ENCODE data around the gene PABPN1. TPM values are rescaled to one million over a fixed set of nuclear protein-coding genes. Genes with fewer than 3 reads are reported as not detected.
"Not testable (repeated sequence)": the region's sequence is repeated elsewhere in the genome, so short reads cannot be mapped to it uniquely, and the experiment has no call there.

PABPN1 gene
- 126 and 195 TPM in 2 replicates for total RNA-seq (2014; rRNA removed; shearing (Covaris generic); ENCODE audit: low replicate concordance)

GRCh38 chr14:23320584-23321571 is at the start of gene PABPN1:
TSS of gene PABPN1 (plus strand) at chr14:23321457. CDS start at chr14:23321470, 13 bp downstream.
- 0 out of 2 replicates have a peak within 1 kb of the TSS, but pooled peaks have one; percentile 8 for H2AFZ ChIP-seq (ENCODE audit: low read length)
- peak within 1 kb of the TSS; percentile 59 for H3K27ac ChIP-seq (ENCODE audit: low read length)
- H3K9me3 ChIP-seq (ENCODE audit: low read length): no peaks in the 10 kb centered on the region
- H4K20me1 ChIP-seq (ENCODE audit: insufficient read depth, low read depth, low read length): peaks cover 6% of the 10 kb centered on the region; the same call in 1 of the 2 replicates
- no peaks in the 10 kb centered on the region for H3K9me2 ChIP-seq (replicated peaks; ENCODE audit: insufficient read depth, low read length)
- H3K9ac ChIP-seq (ENCODE audit: low read length): peak within 1 kb of the TSS; percentile 92
- peaks cover 34% of the 10 kb centered on the region for H3K4me1 ChIP-seq (ENCODE audit: low read length)
- no peaks in the 10 kb centered on the region for H3K27me3 ChIP-seq (ENCODE audit: low read length)
- DNase-seq: peak; percentile 100
- peak within 1 kb of the TSS; percentile 86 for H3K4me3 ChIP-seq (ENCODE audit: low read length)
- H3K79me2 ChIP-seq (ENCODE audit: low read length): peaks cover 30% of the 10 kb centered on the region
- peak within 1 kb of the TSS; percentile 85 for H3K4me2 ChIP-seq (ENCODE audit: low read depth, low read length, poor library complexity, severe bottlenecking)
- peaks cover 28% of the 10 kb centered on the region for H3K36me3 ChIP-seq (ENCODE audit: insufficient read depth, low read length)

- no peak overlapping the region for H3K9ac ChIP-seq (ENCODE audit: low read length)
- no peak overlapping the region for H3K4me2 ChIP-seq (ENCODE audit: low read depth, low read length, poor library complexity, severe bottlenecking)
- H3K9me2 ChIP-seq (replicated peaks; ENCODE audit: insufficient read depth, low read length): no peaks in the 10 kb centered on the region
- no peaks in the 10 kb centered on the region for H4K20me1 ChIP-seq (ENCODE audit: insufficient read depth, low read depth, low read length)
- no peaks in the 10 kb centered on the region for H3K27me3 ChIP-seq (ENCODE audit: low read length)
- H3K4me1 ChIP-seq (ENCODE audit: low read length): no peaks in the 10 kb centered on the region
- H3K36me3 ChIP-seq (ENCODE audit: insufficient read depth, low read length): no peaks in the 10 kb centered on the region
- H3K9me3 ChIP-seq (ENCODE audit: low read length): no peaks in the 10 kb centered on the region
- no peak overlapping the region for H3K27ac ChIP-seq (ENCODE audit: low read length)
- H2AFZ ChIP-seq (ENCODE audit: low read length): no peak overlapping the region
- no peak overlapping the region for H3K4me3 ChIP-seq (ENCODE audit: low read length)
- no peak for DNase-seq
- H3K79me2 ChIP-seq (ENCODE audit: low read length): no peaks in the 10 kb centered on the region
Measured at GRCh38 chr14:23275412-23275811, 45.8 kb upstream of the PABPN1 start.

- Histone ChIP-seq H3K4me1 (ENCODE audit: low read length) (no peaks in the 10 kb centered on the region), H3K9me2 (replicated peaks; ENCODE audit: insufficient read depth, low read length) (no peaks in the 10 kb centered on the region), H3K36me3 (ENCODE audit: insufficient read depth, low read length) (no peaks in the 10 kb centered on the region), H3K79me2 (ENCODE audit: low read length) (no peaks in the 10 kb centered on the region), H4K20me1 (ENCODE audit: insufficient read depth, low read depth, low read length) (peaks cover 4% of the 10 kb centered on the region; the same call in 1 of the 2 replicates), H2AFZ (ENCODE audit: low read length) (no peak overlapping the region), H3K4me2 (ENCODE audit: low read depth, low read length, poor library complexity, severe bottlenecking) (no peak overlapping the region), H3K4me3 (ENCODE audit: low read length) (no peak overlapping the region), H3K27ac (ENCODE audit: low read length) (no peak overlapping the region), H3K27me3 (ENCODE audit: low read length) (no peaks in the 10 kb centered on the region), H3K9ac (ENCODE audit: low read length) (no peak overlapping the region), H3K9me3 (ENCODE audit: low read length) (no peaks in the 10 kb centered on the region)
- DNase-seq: no peak
Measured at GRCh38 chr14:23277189-23277588, 44.1 kb upstream of the PABPN1 start.

GRCh38 chr14:23277928-23278327 is 43.3 kb upstream of the PABPN1 start:
- not testable (repeated sequence) for H3K27me3 ChIP-seq (ENCODE audit: low read length); H3K9me2 ChIP-seq (replicated peaks; ENCODE audit: insufficient read depth, low read length); H3K27ac ChIP-seq (ENCODE audit: low read length); H3K4me3 ChIP-seq (ENCODE audit: low read length); H2AFZ ChIP-seq (ENCODE audit: low read length); H3K9ac ChIP-seq (ENCODE audit: low read length); H3K9me3 ChIP-seq (ENCODE audit: low read length); H3K4me1 ChIP-seq (ENCODE audit: low read length); H4K20me1 ChIP-seq (ENCODE audit: insufficient read depth, low read depth, low read length); DNase-seq; H3K79me2 ChIP-seq (ENCODE audit: low read length); H3K4me2 ChIP-seq (ENCODE audit: low read depth, low read length, poor library complexity, severe bottlenecking); H3K36me3 ChIP-seq (ENCODE audit: insufficient read depth, low read length)

GRCh38 chr14:23281247-23281646 is 40.0 kb upstream of the PABPN1 start:
- peaks cover 4% of the 10 kb centered on the region; the same call in 1 of the 2 replicates for H4K20me1 ChIP-seq (ENCODE audit: insufficient read depth, low read depth, low read length)
- no peak overlapping the region for H2AFZ ChIP-seq (ENCODE audit: low read length)
- H3K27ac ChIP-seq (ENCODE audit: low read length): no peak overlapping the region
- H3K9me3 ChIP-seq (ENCODE audit: low read length): no peaks in the 10 kb centered on the region
- no peak overlapping the region for H3K9ac ChIP-seq (ENCODE audit: low read length)
- H3K9me2 ChIP-seq (replicated peaks; ENCODE audit: insufficient read depth, low read length): no peaks in the 10 kb centered on the region
- DNase-seq: no peak
- no peaks in the 10 kb centered on the region for H3K36me3 ChIP-seq (ENCODE audit: insufficient read depth, low read length)
- H3K4me2 ChIP-seq (ENCODE audit: low read depth, low read length, poor library complexity, severe bottlenecking): no peak overlapping the region
- H3K27me3 ChIP-seq (ENCODE audit: low read length): no peaks in the 10 kb centered on the region
- peaks cover 12% of the 10 kb centered on the region; the same call in 1 of the 2 replicates for H3K79me2 ChIP-seq (ENCODE audit: low read length)
- H3K4me1 ChIP-seq (ENCODE audit: low read length): peaks cover 9% of the 10 kb centered on the region
- no peak overlapping the region for H3K4me3 ChIP-seq (ENCODE audit: low read length)

- Histone ChIP-seq H3K27ac (ENCODE audit: low read length) (no peak overlapping the region), H3K27me3 (ENCODE audit: low read length) (no peaks in the 10 kb centered on the region), H3K36me3 (ENCODE audit: insufficient read depth, low read length) (no peaks in the 10 kb centered on the region), H4K20me1 (ENCODE audit: insufficient read depth, low read depth, low read length) (peaks cover 4% of the 10 kb centered on the region; the same call in 1 of the 2 replicates), H3K9me3 (ENCODE audit: low read length) (no peaks in the 10 kb centered on the region), H2AFZ (ENCODE audit: low read length) (peak overlapping the region; percentile 54), H3K4me2 (ENCODE audit: low read depth, low read length, poor library complexity, severe bottlenecking) (peak overlapping the region; percentile 96), H3K9me2 (replicated peaks; ENCODE audit: insufficient read depth, low read length) (no peaks in the 10 kb centered on the region), H3K4me3 (ENCODE audit: low read length) (peak overlapping the region; percentile 78), H3K4me1 (ENCODE audit: low read length) (peaks cover 17% of the 10 kb centered on the region), H3K79me2 (ENCODE audit: low read length) (peaks cover 12% of the 10 kb centered on the region; the same call in 1 of the 2 replicates), H3K9ac (ENCODE audit: low read length) (peak overlapping the region; percentile 78)
- peak; percentile 69 for DNase-seq
Measured at GRCh38 chr14:23284654-23285529, 36.4 kb upstream of the PABPN1 start.

- peaks cover 17% of the 10 kb centered on the region for H3K4me1 ChIP-seq (ENCODE audit: low read length)
- no peaks in the 10 kb centered on the region for H3K27me3 ChIP-seq (ENCODE audit: low read length)
- H3K9me2 ChIP-seq (replicated peaks; ENCODE audit: insufficient read depth, low read length): no peaks in the 10 kb centered on the region
- peak overlapping the region; percentile 96 for H3K4me2 ChIP-seq (ENCODE audit: low read depth, low read length, poor library complexity, severe bottlenecking)
- H3K27ac ChIP-seq (ENCODE audit: low read length): no peak overlapping the region
- no peaks in the 10 kb centered on the region for H3K36me3 ChIP-seq (ENCODE audit: insufficient read depth, low read length)
- H4K20me1 ChIP-seq (ENCODE audit: insufficient read depth, low read depth, low read length): peaks cover 4% of the 10 kb centered on the region; the same call in 1 of the 2 replicates
- peak overlapping the region; percentile 78 for H3K9ac ChIP-seq (ENCODE audit: low read length)
- H3K79me2 ChIP-seq (ENCODE audit: low read length): peaks cover 12% of the 10 kb centered on the region; the same call in 1 of the 2 replicates
- H3K9me3 ChIP-seq (ENCODE audit: low read length): no peaks in the 10 kb centered on the region
- no peak for DNase-seq
- H2AFZ ChIP-seq (ENCODE audit: low read length): peak overlapping the region; percentile 54
- H3K4me3 ChIP-seq (ENCODE audit: low read length): peak overlapping the region; percentile 78
Measured at GRCh38 chr14:23285530-23286019, 35.7 kb upstream of the PABPN1 start.
